NCI-H510A (cell line): ENCODE results near the gene UHRF2.
A peak's percentile ranks its signal among the peaks of the same experiment; 100 is the strongest.
"Not testable (repeated sequence)": the region's sequence is repeated elsewhere in the genome, so short reads cannot be mapped to it uniquely, and the experiment has no call there.

Source experiments
- DNase-seq: peaks from one replicate; lab custom pipeline; 2025; lab: John Stamatoyannopoulos, UW

The UHRF2 gene

GRCh38 chr9:6412487-6413364 lies at the start of gene UHRF2:
UHRF2 (plus strand) TSS chr9:6413199; CDS start chr9:6413491, 292 bp downstream.
- DNase-seq = peak; percentile 80

GRCh38 chr9:6367128-6367890 lies 45.7 kb upstream of the UHRF2 start:
- no peak for DNase-seq

- DNase-seq = no peak
Measured at GRCh38 chr9:6368831-6369230, 44.2 kb upstream of the UHRF2 start.

- not testable (repeated sequence) for DNase-seq
Measured at GRCh38 chr9:6381477-6382012, 31.5 kb upstream of the UHRF2 start.

GRCh38 chr9:6382681-6383080 lies 30.3 kb upstream of the UHRF2 start:
- no peak for DNase-seq

- DNase-seq = no peak
Measured at GRCh38 chr9:6383551-6384225, 29.3 kb upstream of the UHRF2 start.

GRCh38 chr9:6384732-6385131 lies 28.3 kb upstream of the UHRF2 start:
- DNase-seq = no peak

GRCh38 chr9:6399071-6399470 lies 13.9 kb upstream of the UHRF2 start:
- no peak for DNase-seq

- no peak for DNase-seq
Measured at GRCh38 chr9:6405371-6405770, 7.6 kb upstream of the UHRF2 start.

- no peak for DNase-seq
Measured at GRCh38 chr9:6407778-6408177, 5.2 kb upstream of the UHRF2 start.

GRCh38 chr9:6408320-6408719 lies 4.7 kb upstream of the UHRF2 start:
- DNase-seq = no peak

GRCh38 chr9:6409811-6410210 lies 3.2 kb upstream of the UHRF2 start:
- no peak for DNase-seq

GRCh38 chr9:6410633-6411032 lies 2.4 kb upstream of the UHRF2 start:
- no peak for DNase-seq

- DNase-seq = no peak
Measured at GRCh38 chr9:6413365-6414246, 607 bp downstream of the UHRF2 start.

GRCh38 chr9:6414247-6414641 lies 1.2 kb downstream of the UHRF2 start:
- DNase-seq = no peak

- no peak for DNase-seq
Measured at GRCh38 chr9:6415266-6415665, 2.3 kb downstream of the UHRF2 start.

- no peak for DNase-seq
Measured at GRCh38 chr9:6417186-6417585, 4.2 kb downstream of the UHRF2 start.

- DNase-seq = no peak
Measured at GRCh38 chr9:6418764-6419163, 5.8 kb downstream of the UHRF2 start.

GRCh38 chr9:6424940-6425339 lies 11.9 kb downstream of the UHRF2 start:
- DNase-seq = no peak

GRCh38 chr9:6426117-6426516 lies 13.1 kb downstream of the UHRF2 start:
- DNase-seq = no peak
